NCI-H82 (cell line): Measurements from ENCODE around the gene CPSF4.

ENCODE experiments used
- DNase-seq: peaks from one replicate; lab custom pipeline; 2025; lab: John Stamatoyannopoulos, UW

The CPSF4 gene

DNA sequence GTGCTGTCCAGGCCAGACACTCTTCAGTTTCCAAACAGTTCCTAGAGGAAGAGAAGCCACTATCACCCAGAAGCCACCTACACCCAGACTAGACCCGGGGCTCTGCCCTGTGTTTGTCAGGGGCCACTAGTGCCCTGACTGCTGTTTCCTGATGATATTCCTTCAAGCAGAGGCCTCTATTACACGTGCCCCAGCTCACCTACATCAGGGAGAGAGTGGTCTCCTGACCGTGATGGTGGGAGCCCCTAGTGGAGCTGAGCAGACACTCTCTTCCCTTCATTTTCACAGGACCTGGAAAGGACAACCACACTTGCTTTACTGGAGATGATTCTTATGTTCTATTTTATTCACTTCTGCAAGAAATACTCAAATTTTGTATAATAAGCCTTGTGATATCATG lies 52.1 kb downstream of the CPSF4 start:
- DNase-seq, result no peak

DNA sequence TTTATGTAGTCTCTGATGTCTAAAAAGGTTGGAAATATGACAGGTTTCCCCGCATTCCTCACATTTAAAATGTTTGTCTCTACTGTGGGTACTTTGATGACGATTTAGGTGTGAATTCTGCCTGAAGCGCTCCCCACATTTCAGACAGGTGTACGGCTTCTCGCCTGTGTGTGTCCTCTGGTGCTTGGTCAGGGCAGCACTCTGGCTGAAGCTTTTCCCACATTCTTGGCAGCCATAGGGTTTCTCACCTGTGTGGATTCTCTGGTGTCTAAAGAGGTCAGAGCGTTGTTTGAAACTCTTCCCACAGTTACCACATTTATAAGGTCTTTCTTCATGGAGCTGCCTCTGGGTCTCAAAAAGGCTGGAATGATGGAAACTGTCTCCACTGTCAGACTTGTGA lies 55.1 kb downstream of the CPSF4 start:
- DNase-seq, result no peak

DNA sequence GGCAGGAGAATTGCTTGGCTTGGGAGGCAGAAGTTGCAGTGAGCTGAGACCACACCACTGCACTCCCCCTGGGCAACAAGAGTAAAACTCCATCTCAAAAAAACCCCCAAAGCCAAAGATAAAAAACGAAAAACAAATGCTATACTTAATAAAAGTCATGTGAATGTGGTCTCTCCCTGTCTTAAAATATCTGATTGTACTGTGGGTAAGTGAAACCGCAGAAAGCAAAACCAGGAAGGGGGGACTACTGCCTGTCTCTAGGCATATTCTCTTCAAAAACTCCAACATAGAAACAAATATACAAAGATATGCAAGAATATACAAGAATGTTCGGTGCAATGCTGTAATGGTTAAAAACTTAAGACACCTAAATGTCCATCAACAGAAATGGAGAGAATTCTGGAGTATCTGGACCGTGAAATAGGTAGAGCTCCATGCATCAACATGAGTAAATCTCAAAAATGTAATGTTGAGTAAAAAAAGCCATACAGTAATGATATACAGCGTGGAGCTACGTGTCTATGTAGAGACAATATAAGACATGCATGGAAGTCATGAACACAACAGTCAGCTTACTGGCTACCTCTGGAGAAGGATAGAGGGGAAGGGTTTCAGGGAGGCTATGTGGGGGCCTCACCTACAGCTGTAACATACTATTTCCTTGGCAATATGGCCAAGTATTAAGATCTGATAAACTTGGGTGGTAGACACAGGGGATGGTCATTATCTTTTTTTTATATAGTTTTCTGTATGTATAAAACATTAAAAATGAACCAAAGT lies 59.2 kb downstream of the CPSF4 start:
- DNase-seq, result no peak

DNA sequence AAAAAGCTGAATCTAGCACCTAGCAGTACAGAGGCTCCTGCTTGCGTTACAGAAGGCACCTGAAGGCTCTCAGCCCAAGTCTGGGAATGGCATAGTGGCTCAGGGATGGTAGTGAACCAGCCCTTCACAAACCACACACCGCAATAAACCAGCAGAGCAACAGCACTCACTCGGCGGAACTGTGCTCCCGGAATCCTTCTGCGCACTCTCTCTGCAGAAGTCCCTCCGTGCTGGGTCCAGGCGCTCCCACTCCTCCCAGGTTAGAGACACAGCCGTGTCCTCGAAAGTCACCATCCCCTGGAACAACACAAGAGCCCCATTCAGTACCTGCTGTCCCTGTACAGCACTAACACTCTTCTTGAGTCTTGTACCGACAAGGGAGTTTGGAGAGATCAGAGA lies 59.8 kb downstream of the CPSF4 start:
- DNase-seq, result peak; percentile 19

DNA sequence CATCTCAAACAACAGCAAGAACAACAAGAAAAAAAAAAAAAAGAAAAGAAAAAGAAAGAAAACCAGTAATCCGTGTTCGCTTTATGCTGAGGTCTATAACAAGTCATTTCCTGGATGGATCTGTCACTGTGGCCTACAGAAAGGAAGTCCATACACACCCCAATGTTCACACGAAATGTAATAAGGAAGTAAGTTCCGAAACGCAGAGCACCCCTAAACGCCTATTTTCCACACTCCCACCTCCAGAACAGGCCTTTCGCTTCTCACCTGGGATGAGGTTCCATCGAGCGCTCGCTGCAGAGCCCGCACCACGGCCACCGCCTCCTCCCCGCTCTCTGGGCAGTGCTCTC lies 60.6 kb downstream of the CPSF4 start:
- no peak for DNase-seq

DNA sequence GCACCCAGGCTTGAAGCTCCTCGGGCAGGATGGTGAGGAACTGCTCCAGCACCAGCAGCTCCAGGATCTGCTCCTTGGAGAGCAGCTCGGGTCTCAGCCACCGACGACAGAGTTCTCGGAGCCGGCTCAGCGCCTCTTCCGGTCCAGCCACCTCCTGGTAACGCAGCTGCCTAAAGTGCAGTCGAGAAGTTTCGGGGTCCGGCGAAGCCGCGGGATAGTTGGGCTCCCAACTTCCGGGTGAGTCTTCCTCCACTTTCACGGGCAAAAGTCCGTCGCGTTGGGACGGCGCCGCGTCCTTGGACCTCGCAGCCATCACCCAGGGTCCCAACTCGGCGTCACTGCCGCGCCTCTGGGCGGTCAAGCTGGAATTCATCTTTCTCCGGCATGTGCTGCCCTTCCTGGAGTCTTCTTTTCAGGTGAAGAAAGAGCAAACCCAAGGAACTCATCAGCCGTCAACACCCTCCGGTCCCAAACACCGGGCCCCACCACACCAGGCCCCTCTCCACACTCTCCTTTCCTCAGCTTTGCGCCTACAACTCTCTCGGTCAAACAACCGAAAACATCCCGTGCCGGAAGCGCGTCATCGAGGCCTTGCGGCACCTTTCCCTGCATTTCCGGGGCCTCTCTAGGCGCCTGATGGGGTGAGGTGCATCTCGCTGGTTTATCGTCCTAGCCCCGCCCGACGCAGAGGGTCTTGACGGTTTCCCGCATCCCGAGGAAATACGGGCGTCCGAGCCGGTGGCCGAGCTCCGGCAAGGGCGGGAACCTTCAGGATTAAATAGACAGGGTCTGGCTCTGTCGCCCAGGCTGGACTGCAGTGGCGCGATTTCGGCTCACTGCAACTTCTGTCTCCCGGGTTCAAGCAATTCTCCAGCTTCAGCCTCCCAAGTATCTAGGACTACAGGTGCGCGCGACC lies 61.2 kb downstream of the CPSF4 start, which contains the start of gene ZNF394:
Gene ZNF394, minus strand, starts transcription at position 561 of the 916 bp plus-strand sequence. Its CDS starts 188 bp downstream, at position 373.
- DNase-seq, result peak; percentile 95

DNA sequence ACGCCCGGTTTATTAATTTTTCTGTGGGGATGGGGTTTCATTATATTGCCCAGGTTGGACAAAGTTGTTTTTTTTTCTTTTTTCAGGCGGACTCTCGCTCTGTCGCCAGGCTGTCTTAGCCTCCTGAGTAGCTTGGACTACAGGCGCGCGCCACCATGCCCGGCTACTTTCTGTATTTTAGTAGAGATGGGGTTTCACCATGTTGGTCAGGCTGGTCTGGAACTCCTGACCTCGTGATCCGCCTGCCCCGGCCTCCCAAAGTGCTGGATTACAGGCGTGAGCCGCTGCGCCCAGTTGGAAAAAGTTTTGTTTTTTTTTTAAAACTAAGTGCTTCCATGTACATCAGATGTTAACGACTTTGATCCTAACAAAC lies 61.9 kb downstream of the CPSF4 start:
- no peak for DNase-seq

DNA sequence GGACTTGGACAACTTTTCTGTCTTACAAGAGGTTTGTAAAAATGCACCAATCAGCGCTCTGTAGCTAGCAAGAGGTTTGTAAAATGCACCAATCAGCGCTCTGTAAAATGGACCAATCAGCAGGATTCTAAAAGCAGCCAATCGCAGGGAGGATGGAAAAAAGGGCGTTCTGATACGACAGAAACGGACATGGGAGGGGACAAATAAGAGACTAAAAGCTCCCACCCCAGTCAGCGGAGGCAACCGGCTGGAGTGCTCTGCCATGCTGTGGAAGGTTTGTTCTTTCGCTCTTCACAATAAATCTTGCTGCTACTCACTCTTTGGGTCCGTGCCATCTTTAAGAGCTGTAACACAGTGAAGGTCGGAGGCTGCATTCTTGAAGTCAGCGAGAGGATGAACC lies 62.5 kb downstream of the CPSF4 start:
- DNase-seq, result peak; percentile 10

DNA sequence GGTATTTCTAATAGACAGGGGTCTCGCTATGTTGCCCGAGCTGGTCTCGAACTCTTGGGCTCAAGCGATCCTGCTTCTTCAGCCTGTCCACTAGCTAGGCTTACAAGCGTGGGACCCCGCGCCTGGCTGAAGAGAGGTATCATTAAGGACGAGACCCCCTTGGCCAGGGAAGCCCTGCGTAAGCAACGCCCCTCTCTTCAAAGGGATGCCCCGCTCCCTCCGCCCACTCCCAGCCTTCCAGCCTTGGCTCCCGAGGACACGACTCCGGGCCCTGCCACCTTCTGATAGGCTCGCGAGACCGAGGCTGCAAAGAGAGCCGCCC lies 65.5 kb downstream of the CPSF4 start:
- DNase-seq, result peak; percentile 99

DNA sequence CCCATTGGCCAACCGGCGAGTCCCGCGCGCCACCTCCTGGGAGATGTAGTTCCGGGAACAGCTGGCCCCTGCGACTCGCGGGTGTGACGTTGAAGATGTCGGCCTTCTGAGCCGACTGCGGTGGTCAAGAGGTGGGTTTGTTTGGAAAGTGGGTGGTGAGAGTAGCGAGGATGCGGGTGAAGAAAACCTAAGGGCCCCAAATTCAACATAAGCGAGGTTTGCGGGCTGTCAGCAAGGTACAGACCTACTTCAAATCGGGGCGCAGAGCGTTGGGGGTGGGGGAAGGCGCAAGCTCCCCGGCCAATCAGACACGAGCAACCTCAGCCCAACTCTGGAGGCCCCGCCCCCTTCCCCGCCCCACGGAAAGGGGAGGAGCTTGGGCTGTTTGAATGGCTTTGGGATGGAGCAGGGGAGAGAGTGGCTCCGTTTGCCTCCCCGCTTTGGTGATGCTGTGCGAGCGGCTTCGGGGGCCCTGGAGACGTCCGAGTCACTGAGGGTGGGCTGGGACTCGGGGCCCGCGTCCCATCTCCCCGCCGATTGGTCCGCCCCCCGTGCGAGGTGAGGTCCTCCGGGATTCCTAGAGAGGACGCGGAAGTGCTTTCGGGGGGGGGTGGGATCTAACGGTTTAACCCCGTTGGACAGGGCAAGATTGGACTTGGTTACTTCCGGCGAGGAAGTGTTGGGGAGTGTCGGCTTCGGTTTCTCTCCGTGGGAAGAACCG lies 66.0 kb downstream of the CPSF4 start, which contains the start of gene ZKSCAN5:
Gene ZKSCAN5, plus strand, starts transcription at position 60 of the 721 bp plus-strand sequence. CDS start 1,383 bp downstream, outside the sequence.
- DNase-seq, result peak; percentile 96

DNA sequence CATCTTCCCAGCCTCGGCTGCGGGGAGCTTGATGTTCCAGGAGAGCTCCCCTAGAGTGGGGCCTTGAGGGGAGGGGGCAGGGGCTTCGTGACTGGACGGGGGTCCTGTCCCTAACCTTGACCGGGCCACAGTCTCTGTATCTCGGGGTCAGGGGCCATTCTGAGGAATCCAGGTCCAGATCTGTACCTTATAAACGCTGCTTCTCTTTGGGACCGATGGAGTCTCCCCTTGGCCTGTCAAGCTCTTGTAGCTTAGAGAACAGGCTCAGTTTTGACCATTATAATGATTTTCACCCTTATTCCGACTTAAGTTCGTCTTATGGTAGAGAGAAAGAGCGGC lies 66.5 kb downstream of the CPSF4 start:
- no peak for DNase-seq
